GM23338 (cell line): Measurements from ENCODE around the gene LRRC4B. TPM values are rescaled to one million over a fixed set of nuclear protein-coding genes. Genes with fewer than 3 reads are reported as not detected.

ENCODE experiments used
- ATAC-seq: fragments of 200-7000 bp; cut with Tn5 transposase; 3 replicates; pipeline ENCODE4 v1.9.1; 2020
- DNase-seq: peaks from one replicate; pipeline ENCODE4 v3.0.0-alpha.2; 2015; ENCODE audit warnings: low spot score
- H2AFZ ChIP-seq: fragments of 200-600 bp; sonication (generic); 2 replicates; pipeline ENCODE4 v1.8.0; 2016; ENCODE audit warnings: antibody characterized with exemption, mild to moderate bottlenecking, moderate library complexity
- H3F3A ChIP-seq: fragments of 200-600 bp; sonication (generic); replicated peaks from 2 replicates; pipeline ENCODE4 v1.8.0; 2017; ENCODE audit warnings: antibody characterized with exemption, mixed run types, low read depth
- H3K27ac ChIP-seq: fragments of 200-600 bp; sonication (generic); 2 replicates; pipeline ENCODE4 v1.6.1; 2016; ENCODE audit warnings: low read depth
- H3K27me3 ChIP-seq: fragments of 200-600 bp; sonication (generic); 2 replicates; pipeline ENCODE4 v1.8.0; 2016; ENCODE audit warnings: mild to moderate bottlenecking, mixed run types, moderate library complexity; ENCODE audit not compliant: insufficient read depth
- H3K36me3 ChIP-seq: fragments of 200-600 bp; sonication (generic); 2 replicates; pipeline ENCODE4 v1.8.0; 2016; ENCODE audit warnings: mild to moderate bottlenecking; ENCODE audit not compliant: insufficient read depth
- H3K4me1 ChIP-seq: fragments of 200-600 bp; sonication (generic); 2 replicates; pipeline ENCODE4 v1.8.0; 2016; ENCODE audit warnings: mild to moderate bottlenecking, moderate library complexity; ENCODE audit not compliant: insufficient read depth
- H3K4me2 ChIP-seq: fragments of 200-600 bp; sonication (generic); 2 replicates; pipeline ENCODE4 v1.7.1; 2017; ENCODE audit warnings: mixed run types
- H3K4me3 ChIP-seq: fragments of 200-600 bp; sonication (generic); 2 replicates; pipeline ENCODE4 v1.6.1; 2016; ENCODE audit warnings: mixed run types
- H3K79me2 ChIP-seq: fragments of 200-600 bp; sonication (generic); replicated peaks from 2 replicates; pipeline ENCODE4 v1.8.0; 2017; ENCODE audit warnings: mild to moderate bottlenecking; ENCODE audit not compliant: insufficient read depth
- H3K9me2 ChIP-seq: fragments of 200-600 bp; sonication (generic); 2 replicates; pipeline ENCODE4 v1.8.0; 2017; ENCODE audit not compliant: insufficient read depth
- H4K20me1 ChIP-seq: fragments of 200-600 bp; sonication (generic); replicated peaks from 2 replicates; pipeline ENCODE4 v1.8.0; 2017; ENCODE audit warnings: mild to moderate bottlenecking; ENCODE audit not compliant: insufficient read depth
- H3K27ac Mint-ChIP-seq: 2 replicates; pipeline ENCODE4 v1.8.0; 2020; ENCODE audit warnings: inconsistent platforms, mild to moderate bottlenecking, moderate library complexity, mixed read lengths
- H3K27me3 Mint-ChIP-seq: 3 replicates; pipeline ENCODE4 v1.8.0; 2022; ENCODE audit warnings: low read depth, mild to moderate bottlenecking, moderate library complexity, mixed read lengths, inconsistent platforms; ENCODE audit not compliant: insufficient read depth, poor library complexity
- H3K36me3 Mint-ChIP-seq: 3 replicates; pipeline ENCODE4 v1.8.0; 2021; ENCODE audit warnings: low read depth, mild to moderate bottlenecking, inconsistent platforms, moderate library complexity, mixed read lengths
- H3K4me1 Mint-ChIP-seq: 3 replicates; pipeline ENCODE4 v1.8.0; 2020; ENCODE audit warnings: mild to moderate bottlenecking, inconsistent platforms, mixed read lengths
- H3K4me3 Mint-ChIP-seq: 3 replicates; pipeline ENCODE4 v1.8.0; 2021; ENCODE audit warnings: moderate library complexity, mild to moderate bottlenecking, inconsistent platforms, mixed read lengths
- H3K9me3 Mint-ChIP-seq: 3 replicates; pipeline ENCODE4 v1.8.0; 2020; ENCODE audit warnings: moderate library complexity, mild to moderate bottlenecking, inconsistent platforms, mixed read lengths
- CREB1 ChIP-seq: fragments of 250-450 bp; sonication (Bioruptor Pico); IDR thresholded peaks from 2 replicates; pipeline ENCODE4 v1.5.0; 2020; ENCODE audit warnings: low read depth, mild to moderate bottlenecking, moderate library complexity
- JUNB ChIP-seq: IDR thresholded peaks from one replicate; pipeline ENCODE4 v1.6.1; 2016; ENCODE audit warnings: antibody characterized with exemption; ENCODE audit not compliant: unreplicated experiment
- POLR2AphosphoS5 ChIP-seq: IDR thresholded peaks from 2 replicates; pipeline ENCODE4 v1.6.1; 2016; ENCODE audit warnings: antibody characterized with exemption, low read depth
- REST ChIP-seq: IDR thresholded peaks from one replicate; pipeline ENCODE4 v1.6.1; 2018; ENCODE audit warnings: antibody characterized with exemption; ENCODE audit not compliant: unreplicated experiment
- STAT1 ChIP-seq: IDR thresholded peaks from one replicate; pipeline ENCODE4 v1.6.1; 2016; ENCODE audit warnings: antibody characterized with exemption; ENCODE audit not compliant: unreplicated experiment
- ZNF114 ChIP-seq: fragments of 250-450 bp; sonication (Bioruptor Pico); IDR thresholded peaks from 2 replicates; pipeline ENCODE4 v1.5.0; 2020; ENCODE audit warnings: mild to moderate bottlenecking, moderate library complexity
- polyA plus RNA-seq: library from polyadenylated mRNA; unstranded; fragments of >200 nt; fragmentation: Nextera tagmentation; extraction: Ambion mirVana; gene quantifications from 2 replicates; pipeline ENCODE4 v1.2.1, GENCODE V29; 2016
- total RNA-seq: library from RNA; depleted of rRNA; stranded (reverse); fragments of >200 nt; shearing (Covaris generic); gene quantifications from 2 replicates; pipeline ENCODE4 v1.2.3, GENCODE V29; 2014
- TF ChIP-seq, protein P1 (sequence below): IDR thresholded peaks from 2 replicates; pipeline ENCODE4 v1.6.1; 2016; ENCODE audit warnings: antibody characterized with exemption
- TF ChIP-seq, protein P2 (sequence below), 2 experiments: fragments of 200-600 bp in 1 of 2; sonication (generic) in 1 of 2; conservative IDR thresholded peaks; 2 replicates each; pipeline versions ENCODE4 v1.5.1 to v1.6.1; 2016 to 2017; ENCODE audit warnings: antibody characterized with exemption in 2 of 2, low read depth in 2 of 2, mild to moderate bottlenecking in 2 of 2, moderate library complexity in 1 of 2
- TF ChIP-seq, protein P3 (sequence below): fragments of 250-450 bp; sonication (Bioruptor Pico); IDR thresholded peaks from 2 replicates; pipeline ENCODE4 v1.5.0; 2020; ENCODE audit warnings: mild to moderate bottlenecking, moderate library complexity

LRRC4B gene
- total and polyA plus RNA-seq, 2 experiments from 2014 or later, result 2.0 to 13.2 TPM

DNA sequence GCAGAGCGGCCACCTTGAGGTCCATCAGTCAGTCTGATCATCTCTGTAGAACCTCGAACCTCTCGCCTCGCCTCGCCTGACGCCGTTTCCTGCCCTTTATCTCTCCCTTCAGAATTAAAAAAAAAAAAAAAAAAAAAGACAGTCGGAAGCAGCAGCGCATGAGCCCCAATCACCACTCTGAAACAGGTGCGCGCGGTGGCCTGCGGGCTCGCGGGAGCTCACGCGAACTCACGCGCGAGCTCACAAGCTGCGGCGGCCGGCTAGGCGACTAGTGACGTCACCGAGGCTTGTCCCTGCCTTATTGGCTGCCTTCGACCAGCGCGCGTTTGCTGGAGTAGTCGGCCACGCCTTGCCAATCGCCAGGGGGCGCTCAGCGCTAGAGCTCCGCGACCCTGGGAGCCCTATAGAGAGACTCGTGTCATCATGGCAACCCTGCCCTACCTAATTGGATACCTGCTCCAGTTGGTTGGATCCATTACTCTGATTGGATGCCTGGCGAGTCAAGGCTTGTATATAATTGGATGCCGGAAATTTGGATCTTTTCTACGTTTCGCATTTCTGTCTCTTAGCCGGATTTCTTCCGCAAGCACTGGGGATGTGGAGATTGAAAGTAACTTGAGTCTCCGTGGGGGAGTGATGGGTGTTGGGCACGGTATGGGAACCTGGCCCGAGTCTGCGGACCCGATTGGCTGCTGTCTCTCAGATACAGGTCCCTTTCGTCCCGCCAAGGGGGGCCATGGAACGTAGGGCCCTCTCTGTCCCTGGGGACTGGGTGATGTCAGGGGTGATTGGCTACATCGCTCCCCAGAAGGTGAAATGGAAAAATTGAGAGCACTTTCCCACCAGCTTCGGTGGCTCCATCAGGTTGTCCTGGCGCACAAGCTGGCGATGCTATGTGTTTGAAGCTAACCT, 39.9 kb upstream of the LRRC4B start (continued):
- TF ChIP-seq, protein P1, sequence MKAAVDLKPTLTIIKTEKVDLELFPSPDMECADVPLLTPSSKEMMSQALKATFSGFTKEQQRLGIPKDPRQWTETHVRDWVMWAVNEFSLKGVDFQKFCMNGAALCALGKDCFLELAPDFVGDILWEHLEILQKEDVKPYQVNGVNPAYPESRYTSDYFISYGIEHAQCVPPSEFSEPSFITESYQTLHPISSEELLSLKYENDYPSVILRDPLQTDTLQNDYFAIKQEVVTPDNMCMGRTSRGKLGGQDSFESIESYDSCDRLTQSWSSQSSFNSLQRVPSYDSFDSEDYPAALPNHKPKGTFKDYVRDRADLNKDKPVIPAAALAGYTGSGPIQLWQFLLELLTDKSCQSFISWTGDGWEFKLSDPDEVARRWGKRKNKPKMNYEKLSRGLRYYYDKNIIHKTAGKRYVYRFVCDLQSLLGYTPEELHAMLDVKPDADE, result no peak
- TF ChIP-seq, protein P2, sequence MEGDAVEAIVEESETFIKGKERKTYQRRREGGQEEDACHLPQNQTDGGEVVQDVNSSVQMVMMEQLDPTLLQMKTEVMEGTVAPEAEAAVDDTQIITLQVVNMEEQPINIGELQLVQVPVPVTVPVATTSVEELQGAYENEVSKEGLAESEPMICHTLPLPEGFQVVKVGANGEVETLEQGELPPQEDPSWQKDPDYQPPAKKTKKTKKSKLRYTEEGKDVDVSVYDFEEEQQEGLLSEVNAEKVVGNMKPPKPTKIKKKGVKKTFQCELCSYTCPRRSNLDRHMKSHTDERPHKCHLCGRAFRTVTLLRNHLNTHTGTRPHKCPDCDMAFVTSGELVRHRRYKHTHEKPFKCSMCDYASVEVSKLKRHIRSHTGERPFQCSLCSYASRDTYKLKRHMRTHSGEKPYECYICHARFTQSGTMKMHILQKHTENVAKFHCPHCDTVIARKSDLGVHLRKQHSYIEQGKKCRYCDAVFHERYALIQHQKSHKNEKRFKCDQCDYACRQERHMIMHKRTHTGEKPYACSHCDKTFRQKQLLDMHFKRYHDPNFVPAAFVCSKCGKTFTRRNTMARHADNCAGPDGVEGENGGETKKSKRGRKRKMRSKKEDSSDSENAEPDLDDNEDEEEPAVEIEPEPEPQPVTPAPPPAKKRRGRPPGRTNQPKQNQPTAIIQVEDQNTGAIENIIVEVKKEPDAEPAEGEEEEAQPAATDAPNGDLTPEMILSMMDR (conservative IDR thresholded peaks at IDR 0.05; ENCODE audit: low read depth in 2 of 2), result peak; percentile 80 to 91
- no peak for TF ChIP-seq JUNB
- no peak for TF ChIP-seq STAT1

DNA sequence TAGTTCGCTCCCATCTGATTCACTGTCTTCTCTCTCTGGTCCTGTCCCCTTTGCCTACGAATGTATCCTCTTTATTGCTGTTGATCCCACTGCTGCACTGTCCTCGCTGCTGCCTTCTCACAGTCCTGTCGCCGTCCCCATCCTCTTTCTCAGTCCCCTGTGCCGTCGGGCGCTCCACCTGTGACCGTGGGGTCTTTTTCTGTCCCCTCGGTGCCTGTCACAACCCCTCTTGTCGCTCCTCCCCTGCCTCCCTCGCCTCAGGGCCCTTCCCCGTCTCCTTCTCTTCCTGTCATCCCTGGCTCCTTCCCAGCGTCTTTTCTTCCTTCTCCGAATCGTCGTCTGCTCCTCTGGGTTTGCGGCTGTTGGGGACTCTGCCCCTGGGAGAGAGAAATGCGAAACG, 39.2 kb upstream of the LRRC4B start:
- no peaks in the 10 kb centered on the region for H3F3A ChIP-seq
- H3K4me1 ChIP-seq, result no peaks in the 10 kb centered on the region
- DNase-seq (no peak), ATAC-seq (no peak)
- peak overlapping the region; percentile 46 for H3K4me3 ChIP-seq
- H3K27ac Mint-ChIP-seq, result no peak overlapping the region
- H4K20me1 ChIP-seq, result no peaks in the 10 kb centered on the region
- peak overlapping the region; percentile 8; the same call in 1 of the 2 replicates for H2AFZ ChIP-seq
- TF ChIP-seq, protein P3, sequence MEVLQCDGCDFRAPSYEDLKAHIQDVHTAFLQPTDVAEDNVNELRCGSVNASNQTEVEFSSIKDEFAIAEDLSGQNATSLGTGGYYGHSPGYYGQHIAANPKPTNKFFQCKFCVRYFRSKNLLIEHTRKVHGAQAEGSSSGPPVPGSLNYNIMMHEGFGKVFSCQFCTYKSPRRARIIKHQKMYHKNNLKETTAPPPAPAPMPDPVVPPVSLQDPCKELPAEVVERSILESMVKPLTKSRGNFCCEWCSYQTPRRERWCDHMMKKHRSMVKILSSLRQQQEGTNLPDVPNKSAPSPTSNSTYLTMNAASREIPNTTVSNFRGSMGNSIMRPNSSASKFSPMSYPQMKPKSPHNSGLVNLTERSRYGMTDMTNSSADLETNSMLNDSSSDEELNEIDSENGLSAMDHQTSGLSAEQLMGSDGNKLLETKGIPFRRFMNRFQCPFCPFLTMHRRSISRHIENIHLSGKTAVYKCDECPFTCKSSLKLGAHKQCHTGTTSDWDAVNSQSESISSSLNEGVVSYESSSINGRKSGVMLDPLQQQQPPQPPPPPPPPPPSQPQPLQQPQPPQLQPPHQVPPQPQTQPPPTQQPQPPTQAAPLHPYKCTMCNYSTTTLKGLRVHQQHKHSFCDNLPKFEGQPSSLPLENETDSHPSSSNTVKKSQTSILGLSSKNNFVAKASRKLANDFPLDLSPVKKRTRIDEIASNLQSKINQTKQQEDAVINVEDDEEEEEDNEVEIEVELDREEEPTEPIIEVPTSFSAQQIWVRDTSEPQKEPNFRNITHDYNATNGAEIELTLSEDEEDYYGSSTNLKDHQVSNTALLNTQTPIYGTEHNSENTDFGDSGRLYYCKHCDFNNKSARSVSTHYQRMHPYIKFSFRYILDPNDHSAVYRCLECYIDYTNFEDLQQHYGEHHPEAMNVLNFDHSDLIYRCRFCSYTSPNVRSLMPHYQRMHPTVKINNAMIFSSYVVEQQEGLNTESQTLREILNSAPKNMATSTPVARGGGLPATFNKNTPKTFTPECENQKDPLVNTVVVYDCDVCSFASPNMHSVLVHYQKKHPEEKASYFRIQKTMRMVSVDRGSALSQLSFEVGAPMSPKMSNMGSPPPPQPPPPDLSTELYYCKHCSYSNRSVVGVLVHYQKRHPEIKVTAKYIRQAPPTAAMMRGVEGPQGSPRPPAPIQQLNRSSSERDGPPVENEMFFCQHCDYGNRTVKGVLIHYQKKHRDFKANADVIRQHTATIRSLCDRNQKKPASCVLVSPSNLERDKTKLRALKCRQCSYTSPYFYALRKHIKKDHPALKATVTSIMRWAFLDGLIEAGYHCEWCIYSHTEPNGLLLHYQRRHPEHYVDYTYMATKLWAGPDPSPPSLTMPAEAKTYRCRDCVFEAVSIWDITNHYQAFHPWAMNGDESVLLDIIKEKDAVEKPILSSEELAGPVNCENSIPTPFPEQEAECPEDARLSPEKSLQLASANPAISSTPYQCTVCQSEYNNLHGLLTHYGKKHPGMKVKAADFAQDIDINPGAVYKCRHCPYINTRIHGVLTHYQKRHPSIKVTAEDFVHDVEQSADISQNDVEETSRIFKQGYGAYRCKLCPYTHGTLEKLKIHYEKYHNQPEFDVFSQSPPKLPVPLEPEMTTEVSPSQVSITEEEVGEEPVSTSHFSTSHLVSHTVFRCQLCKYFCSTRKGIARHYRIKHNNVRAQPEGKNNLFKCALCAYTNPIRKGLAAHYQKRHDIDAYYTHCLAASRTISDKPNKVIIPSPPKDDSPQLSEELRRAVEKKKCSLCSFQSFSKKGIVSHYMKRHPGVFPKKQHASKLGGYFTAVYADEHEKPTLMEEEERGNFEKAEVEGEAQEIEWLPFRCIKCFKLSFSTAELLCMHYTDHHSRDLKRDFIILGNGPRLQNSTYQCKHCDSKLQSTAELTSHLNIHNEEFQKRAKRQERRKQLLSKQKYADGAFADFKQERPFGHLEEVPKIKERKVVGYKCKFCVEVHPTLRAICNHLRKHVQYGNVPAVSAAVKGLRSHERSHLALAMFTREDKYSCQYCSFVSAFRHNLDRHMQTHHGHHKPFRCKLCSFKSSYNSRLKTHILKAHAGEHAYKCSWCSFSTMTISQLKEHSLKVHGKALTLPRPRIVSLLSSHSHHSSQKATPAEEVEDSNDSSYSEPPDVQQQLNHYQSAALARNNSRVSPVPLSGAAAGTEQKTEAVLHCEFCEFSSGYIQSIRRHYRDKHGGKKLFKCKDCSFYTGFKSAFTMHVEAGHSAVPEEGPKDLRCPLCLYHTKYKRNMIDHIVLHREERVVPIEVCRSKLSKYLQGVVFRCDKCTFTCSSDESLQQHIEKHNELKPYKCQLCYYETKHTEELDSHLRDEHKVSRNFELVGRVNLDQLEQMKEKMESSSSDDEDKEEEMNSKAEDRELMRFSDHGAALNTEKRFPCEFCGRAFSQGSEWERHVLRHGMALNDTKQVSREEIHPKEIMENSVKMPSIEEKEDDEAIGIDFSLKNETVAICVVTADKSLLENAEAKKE (CRISPR knock-in tag), result no peak
- no peak for TF ChIP-seq REST
- TF ChIP-seq CREB1, result no peak
- no peak for TF ChIP-seq ZNF114 (CRISPR knock-in tag)
- no peak for TF ChIP-seq STAT1
- no peak for TF ChIP-seq POLR2AphosphoS5
- no peak overlapping the region for H3K4me3 Mint-ChIP-seq
- peaks cover 30% of the 10 kb centered on the region for H3K36me3 Mint-ChIP-seq
- H3K36me3 ChIP-seq, result no peaks in the 10 kb centered on the region
- peaks cover 8% of the 10 kb centered on the region for H3K27me3 Mint-ChIP-seq
- no peaks in the 10 kb centered on the region for H3K9me2 ChIP-seq
- peaks cover 29% of the 10 kb centered on the region for H3K27me3 ChIP-seq
- peaks cover 84% of the 10 kb centered on the region for H3K9me3 Mint-ChIP-seq
- no peaks in the 10 kb centered on the region for H3K79me2 ChIP-seq
- H3K4me1 Mint-ChIP-seq, result no peaks in the 10 kb centered on the region
- H3K4me2 ChIP-seq, result peak overlapping the region; percentile 67
- H3K27ac ChIP-seq, result no peak overlapping the region
